AG08396 (cell line): Measurements from ENCODE around the gene TPRX1.
"Not testable (repeated sequence)": the region's sequence is repeated elsewhere in the genome, so short reads cannot be mapped to it uniquely, and the experiment has no call there.

ENCODE experiments used
- DNase-seq: peaks from one replicate; pipeline ENCODE4 v3.0.0; 2012; ENCODE audit warnings: low spot score, mixed read lengths

The TPRX1 gene

GRCh38 chr19:47801270-47801669 is 3.1 kb downstream of the TPRX1 start:
- DNase-seq: no peak

- no peak for DNase-seq
Observed at GRCh38 chr19:47798904-47799266, 5.5 kb downstream of the TPRX1 start.

DNA sequence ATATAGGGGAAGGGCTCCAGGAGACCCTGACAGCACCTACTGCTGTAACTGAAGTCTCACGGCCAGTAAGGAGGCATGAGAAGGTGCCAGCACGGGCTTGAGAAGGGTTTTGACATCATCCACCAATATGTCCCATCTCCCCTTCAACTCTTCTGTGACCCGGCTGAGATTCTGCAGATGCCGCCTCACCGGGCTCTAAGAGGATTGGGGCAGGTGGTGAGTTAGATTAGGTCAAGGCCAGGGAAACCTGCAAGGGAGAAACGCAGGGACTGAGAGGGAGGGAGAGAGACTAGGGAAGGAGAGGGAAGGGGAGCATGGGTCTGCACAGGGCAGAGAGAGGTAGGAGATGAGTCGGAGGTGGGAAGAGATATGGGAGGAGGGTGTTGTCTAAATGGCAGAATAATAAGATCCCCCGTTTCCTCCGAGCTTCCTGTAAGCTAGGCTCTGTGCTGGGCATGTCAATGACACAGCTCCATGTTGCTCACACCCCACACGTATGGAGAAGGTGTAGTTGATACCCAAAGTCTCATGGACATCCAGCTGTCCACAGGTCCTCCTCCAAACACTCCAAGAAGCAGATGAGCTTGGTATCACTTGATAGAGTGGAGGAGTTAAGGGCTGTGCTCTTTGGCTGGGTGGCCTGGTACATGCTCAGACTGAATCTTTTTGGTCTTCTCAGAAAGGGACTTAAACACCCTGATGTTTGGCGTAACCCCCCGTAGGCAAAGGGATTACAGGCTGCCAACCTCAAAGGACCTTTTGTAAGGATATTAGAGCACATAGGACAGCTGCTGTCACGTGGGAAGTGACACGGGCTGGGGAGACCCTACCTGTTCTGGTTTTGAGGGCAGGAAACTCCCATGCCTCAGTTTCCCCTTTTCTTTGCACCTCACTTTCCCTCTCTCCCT is 6.1 kb downstream of the TPRX1 start:
- no peak for DNase-seq

DNA sequence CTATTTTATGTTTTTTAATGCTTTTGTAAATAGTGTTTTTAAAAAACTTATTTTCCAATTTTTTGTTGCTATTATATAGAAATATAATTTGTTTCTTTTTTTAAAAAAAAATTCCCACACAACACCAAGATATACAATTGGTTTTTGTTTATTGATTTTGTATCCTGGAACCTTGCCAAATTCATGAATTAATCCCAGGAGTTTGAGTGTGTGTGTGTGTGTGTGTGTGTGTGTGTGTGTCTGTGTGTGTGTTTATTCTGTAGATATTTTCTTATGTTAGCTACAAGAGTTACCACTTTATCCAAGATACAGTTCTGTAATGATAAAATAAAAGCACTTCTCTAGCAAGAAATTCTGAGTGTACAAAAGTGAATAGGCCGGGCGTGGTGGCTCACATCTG is 7.6 kb downstream of the TPRX1 start:
- no peak for DNase-seq

- no peak for DNase-seq
Observed at GRCh38 chr19:47794526-47794925, 9.8 kb downstream of the TPRX1 start.

DNA sequence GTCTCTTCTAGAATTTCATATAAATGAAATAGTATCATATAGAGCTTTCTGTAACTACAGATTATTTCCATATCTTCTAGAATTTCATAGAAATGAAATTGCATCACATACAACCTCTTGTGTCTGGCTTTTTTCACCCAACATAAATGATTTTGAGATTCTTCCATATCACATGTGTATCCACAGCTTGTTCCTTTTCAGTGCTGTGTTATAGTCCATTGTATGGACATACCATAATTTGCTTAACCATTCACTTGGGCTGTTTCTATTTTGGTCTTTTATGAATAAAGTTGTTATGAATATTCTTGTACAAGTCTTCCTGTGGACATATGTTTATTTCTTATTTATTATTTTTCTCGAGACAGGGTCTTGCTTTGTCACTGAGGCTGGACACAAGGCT is 11.7 kb downstream of the TPRX1 start:
- DNase-seq: no peak

DNA sequence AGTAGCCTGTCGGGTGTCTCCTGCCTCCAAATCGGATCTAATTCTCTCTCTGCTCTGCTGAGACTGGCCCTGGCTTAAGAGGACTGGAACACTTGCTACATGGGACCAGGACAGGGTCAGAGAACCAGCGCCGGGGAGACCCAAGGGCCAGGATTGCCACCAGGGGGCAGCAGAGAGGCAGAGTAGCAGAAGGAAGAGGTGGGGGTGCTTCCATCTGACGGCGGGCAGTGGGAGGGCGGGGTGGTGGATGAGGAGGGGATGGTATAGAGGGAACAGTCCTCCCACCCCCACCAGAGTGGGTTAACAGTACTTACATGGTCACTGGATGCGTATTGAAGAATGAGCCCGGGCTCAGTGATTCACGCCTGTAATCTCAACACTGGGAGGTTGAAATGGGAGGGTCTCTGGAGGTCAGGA is 13.9 kb downstream of the TPRX1 start:
- peak; percentile 85 for DNase-seq

GRCh38 chr19:47789811-47790210 is 14.5 kb downstream of the TPRX1 start:
- not testable (repeated sequence) for DNase-seq

DNA sequence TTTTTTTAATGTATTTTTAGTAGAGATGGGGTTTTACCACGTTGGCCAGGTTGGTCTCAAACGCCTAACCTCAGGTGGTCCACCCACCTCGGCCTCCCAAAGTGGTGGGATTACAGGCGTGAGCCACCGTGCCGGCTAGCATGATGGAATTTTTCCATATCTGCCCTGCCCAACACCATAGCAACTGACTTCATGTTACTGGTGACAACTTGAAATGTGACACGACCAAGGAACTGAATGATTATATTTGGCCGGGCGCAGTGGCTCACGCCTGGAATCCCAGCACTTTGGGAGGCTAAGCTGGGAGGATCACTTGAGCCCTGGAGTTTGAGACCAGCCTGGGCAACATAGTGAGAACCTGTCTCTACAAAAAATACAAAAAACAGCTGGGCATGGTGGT is 17.0 kb downstream of the TPRX1 start:
- not testable (repeated sequence) for DNase-seq

DNA sequence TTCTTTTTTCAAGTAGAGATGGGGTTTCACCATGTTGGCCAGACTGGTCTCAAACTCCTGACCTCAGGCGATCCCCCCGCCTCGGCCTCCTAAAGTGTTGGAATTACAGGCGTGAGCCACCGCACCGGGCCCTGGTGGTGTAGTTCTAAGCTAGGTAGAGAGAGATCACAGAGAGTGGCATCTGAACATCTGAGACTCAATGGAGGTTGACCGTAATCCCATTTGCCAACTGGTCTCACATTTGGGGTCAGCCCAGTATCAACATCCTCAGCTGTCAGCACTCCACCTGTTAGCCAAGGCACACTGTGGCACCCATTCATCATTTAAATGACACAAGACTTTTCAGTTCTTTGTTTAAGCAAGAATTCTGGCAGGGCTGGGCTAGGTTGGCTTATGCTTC is 17.8 kb downstream of the TPRX1 start:
- no peak for DNase-seq

DNA sequence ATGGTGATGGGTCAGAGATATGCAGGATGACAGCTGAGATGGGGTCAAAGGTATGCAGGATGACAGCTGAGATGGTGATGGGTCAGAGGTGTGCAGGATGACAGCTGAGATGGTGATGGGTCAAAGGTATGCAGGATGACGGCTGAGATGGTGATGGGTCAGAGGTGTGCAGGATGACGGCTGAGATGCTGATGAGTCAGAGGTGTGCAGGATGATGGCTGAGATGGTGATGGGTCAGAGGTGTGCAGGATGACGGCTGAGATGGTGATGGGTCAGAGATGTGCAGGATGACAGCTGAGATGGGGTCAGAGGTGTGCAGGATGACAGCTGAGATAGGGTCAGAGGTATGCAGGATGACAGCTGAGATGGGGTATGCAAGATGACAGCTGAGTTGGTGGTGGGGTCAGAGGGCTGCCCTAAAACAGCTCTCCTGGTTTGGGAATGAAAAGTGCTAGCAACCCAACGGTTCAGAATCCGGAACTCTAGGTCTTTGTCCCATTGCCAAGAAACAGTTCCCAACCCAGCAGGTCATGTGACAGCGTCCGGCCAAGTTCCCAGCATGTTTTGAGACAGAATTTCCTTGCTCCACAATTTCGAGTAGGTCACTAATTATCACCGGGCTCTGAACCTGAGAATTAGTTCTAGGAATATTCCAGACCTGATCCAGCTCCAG is 22.6 kb downstream of the TPRX1 start:
- DNase-seq: peak; percentile 33

- DNase-seq: no peak
Observed at GRCh38 chr19:47780215-47780551, 24.2 kb downstream of the TPRX1 start.

DNA sequence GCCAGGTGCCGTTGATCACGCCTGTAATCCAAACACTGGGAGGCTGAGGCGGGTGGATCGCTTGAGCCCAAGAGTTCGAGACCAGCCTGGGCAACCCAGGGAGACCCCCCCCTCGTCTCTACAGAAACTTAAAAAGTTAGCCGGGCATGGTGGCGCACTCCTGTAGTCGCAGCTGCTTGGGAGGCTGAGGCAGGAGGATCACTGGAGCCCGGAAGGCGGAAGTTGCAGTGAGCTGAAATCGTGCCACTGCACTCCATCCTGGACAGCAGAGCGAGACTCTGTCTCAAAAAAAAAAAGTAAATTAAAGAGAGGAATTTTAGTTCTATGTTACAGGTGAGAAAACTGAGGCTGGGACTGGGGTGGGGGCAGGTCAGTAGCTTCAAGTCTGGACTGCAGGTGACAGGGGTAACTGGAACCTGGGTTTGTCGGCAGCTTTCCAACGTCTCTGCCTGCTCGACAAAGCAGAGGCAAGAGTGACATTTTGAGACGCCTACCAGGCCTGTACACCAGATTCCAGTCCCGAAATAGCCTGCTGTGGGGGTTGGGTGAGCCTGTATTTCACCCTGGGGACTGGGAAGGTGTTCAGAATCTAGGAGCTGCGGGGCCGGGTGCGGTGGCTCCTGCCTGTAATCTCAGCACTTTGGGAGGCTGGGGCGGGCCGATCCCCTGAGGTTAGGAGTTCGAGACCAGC is 24.7 kb downstream of the TPRX1 start:
- DNase-seq: peak; percentile 50

DNA sequence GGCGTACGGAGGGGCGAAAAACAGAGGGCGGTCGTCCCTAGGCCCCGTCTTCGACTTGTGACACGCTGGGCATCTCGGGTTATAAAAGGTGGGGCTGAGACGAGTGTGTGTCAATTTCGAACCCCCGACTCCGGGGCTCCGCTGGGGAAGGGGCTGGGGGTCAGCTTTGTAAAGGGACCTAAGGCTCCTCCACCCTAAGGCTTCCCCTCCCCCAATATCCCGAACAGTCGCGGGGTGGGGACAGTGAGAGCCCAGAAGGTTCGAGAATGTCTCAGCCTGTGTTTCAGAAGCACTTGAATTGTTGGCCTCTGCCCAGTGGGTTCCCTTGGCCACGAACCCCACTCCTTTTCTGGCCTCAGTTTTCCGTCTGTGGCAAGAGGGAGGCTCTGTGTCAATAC is 25.4 kb downstream of the TPRX1 start:
- DNase-seq: no peak

- DNase-seq: peak; percentile 87
Observed at GRCh38 chr19:47778049-47778953, 26.1 kb downstream of the TPRX1 start, which contains the start of gene SELENOW. TSS of gene SELENOW (plus strand) at chr19:47778703. CDS start at chr19:47778786, 83 bp downstream.

GRCh38 chr19:47777245-47778048 is 26.9 kb downstream of the TPRX1 start:
- DNase-seq: not testable (repeated sequence)

DNA sequence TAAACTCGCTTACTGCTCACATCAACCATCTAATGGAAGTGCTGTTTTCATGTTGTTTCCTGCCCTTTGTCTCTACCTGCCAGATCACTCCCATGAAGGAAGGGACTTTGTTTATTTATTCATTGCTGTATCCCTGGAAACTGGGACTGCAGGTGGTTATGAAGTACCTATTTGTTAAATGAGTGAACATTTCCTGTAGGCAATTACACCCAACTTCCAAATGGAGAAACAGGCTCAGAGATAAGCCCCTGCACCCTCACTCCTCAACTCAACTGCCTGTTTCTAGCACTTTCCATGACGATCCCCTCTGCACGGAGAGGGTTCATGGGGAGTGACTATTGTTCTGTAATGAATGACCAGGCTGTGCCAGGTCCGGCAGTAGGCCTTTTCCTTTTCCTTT is 27.8 kb downstream of the TPRX1 start:
- DNase-seq: no peak

DNA sequence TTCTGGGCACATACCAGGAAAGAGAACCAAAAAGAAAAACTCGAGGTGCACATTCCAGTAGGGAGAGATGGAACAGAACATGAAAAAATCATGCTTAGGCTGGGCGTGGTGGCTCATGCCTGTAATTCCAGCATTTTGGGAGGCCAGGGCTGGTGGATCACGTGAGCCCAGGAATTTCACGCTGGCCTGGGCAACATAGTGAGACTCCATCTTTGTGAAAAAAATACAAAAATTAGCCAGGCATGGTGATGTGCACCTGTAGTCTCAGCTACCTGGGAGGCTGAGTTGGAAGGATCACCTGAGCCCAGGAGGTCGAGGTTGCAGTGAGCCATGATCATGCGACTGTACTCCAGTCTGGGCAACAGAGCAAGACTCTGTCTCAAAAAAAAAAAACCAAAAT is 33.1 kb downstream of the TPRX1 start:
- DNase-seq: not testable (repeated sequence)

DNA sequence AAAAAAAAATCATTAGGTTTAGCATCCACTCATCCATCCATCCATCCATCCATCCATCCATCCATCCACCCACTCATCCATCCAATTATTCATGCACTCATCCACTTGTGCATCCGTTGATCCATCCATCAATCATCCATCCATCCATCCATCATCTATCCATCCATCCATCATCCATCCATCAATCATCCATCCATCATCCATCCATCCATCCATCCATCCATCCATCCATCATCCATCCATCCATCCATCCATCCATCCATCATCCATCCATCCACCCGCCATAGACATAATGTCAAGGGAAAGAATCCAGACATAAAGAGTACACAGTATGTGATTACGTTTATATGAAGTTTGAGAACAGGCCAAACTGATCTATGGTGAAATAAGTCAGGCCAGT is 34.8 kb downstream of the TPRX1 start:
- DNase-seq: no peak

GRCh38 chr19:47768604-47769003 is 35.7 kb downstream of the TPRX1 start:
- DNase-seq: no peak

GRCh38 chr19:47767349-47767748 is 37.0 kb downstream of the TPRX1 start:
- DNase-seq: no peak
